ENCODE results near the gene IMPDH2.
"Not testable (repeated sequence)": the region's sequence is repeated elsewhere in the genome, so short reads cannot be mapped to it uniquely, and the experiment has no call there.

IMPDH2 gene

DNA sequence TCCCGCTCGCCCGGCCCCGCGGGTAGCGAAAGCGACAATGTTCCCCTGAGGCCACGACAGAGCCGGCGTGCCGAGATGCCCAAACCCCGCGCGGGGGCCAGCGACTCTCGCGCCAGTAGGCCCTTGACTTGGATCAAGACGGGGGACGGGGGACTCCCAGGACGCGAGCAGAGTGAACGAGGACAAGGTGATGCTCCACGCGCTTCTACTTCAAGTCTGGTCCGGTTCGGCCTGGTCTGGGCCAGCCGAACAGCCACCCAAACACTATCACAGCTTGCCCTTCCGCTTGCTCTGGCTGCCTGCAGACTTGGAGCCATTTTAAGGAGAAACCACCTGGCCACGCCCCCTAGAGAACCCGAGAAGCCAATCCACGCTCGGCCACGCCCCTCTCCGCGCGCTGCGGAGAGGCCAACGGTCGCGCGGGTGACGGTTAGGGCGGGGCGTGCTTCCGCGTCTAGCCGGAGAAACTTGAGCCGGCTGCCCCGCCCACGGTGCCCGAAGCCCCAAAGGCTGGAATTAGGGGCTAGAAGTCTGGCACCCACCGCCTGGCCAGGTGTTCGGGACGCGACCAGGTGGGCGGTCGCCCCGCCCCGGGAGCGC is 7.9 kb downstream of the IMPDH2 start:
- peak; percentile 92 for DNase-seq

DNA sequence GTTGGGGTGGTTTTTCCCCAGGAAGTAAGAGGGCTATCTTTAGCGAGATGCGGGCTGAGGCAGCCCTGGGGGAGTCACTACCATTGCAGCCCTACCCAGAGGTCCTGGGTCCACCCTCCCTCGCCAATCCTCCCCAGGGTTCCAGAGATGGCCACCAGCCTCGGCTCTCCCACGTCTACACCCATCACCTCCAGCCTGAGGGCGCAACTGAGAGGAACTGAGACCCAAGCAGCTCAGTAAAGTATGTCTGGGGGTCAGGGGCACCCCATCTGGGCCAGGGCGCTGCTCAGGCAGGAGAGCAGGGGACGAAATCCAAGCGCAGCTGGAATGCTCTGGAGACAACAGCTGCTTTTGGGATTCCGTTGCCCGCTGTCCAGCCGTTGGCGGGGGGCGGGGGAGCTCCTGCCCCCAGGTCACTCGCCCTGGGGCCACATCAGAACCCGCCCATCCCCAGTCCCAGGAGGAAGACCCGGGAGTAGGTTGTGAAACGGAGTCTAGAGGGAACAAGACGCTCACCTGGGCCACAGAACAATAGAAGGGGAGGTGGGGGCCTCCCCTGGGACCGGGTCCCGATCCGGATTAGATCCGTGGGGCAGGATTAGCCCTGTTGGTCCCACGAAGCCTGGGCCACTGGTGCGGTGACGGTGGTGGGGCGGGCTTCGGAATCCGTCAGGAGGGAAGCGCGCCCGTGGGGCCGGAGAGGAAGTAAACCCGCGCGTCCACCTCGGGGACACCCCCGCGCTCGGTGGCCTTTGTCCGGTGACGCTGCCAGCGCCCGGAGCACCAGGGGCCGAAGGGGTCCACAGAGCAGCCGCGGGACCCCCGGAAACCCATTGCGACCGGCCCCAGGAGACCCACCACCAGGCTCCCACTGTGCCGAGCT is 8.6 kb downstream of the IMPDH2 start:
- peak; percentile 51 for DNase-seq

DNA sequence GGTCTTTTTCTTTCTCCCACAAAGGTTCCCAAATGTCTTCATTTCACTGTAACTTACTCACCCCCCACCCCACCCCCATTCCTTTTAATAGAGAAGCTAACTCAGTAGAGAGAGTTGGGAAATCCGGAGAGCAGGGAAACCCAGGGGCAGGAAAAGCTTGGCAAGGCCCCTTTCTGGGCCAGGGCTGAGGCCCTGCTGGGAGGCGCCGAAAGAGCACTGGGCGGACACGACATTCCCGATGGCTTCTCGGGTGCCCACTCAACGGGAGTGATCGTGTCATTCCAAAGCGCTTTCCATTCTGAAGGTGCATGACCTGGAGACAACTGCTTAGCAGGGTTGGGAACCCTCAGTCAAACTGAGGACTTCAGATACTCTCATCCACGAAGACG is 9.3 kb downstream of the IMPDH2 start:
- DNase-seq = peak; percentile 51

DNA sequence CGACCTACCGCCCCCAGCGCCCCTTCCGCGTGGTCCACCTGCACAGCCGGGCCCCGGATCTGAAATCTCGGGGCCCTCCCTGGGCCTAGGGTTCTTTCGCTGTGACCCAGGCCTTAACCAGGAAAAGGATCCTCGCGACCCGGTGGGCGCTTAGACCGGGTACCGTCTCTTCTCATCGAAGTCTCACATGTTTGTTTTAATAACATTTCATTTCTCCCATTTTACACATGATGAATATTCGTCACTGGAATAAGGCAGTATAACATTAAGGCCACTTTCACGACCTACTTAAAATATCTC is 10.5 kb downstream of the IMPDH2 start:
- DNase-seq = no peak

DNA sequence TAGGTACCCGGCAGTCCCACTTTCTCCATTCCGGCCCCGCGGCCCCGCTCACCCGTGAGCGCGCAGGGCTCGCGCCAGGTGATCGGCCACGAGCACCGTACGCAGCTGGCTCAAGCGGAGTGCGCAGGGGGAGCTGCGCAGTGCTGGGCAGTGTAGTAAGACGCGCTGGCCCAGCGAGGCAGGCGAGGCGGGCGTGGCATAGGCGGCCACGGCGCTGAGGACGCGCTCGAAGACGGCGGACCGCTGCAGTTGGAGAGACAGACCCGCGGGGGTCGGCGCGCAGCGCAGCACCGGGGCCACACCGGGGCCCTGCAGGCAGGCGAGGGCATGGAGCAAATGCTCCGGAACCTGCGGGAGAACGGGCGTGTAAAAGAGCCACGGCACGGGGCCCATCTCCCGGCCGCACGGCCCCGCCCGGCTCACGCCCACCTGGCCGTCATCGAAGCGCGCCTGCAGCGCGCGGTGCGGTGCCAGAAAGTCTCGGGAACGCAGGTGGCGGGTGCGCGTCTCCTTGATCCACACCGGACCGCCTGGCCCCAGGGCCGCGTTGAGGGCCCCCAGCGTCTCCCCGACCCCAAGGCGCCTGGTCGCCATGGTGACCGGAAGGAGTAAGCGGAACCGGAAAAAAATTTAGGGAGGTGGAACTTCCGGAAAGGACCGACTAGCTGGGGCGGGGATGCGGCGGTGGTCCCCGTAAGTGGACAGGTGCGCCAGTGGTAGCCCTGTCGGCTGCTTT is 11.1 kb downstream of the IMPDH2 start, which contains the start of gene DALRD3:
Gene DALRD3, minus strand, starts transcription at position 610 of the 736 bp plus-strand sequence. Its CDS starts 16 bp downstream, at position 594.
- peak; percentile 53 for DNase-seq

DNA sequence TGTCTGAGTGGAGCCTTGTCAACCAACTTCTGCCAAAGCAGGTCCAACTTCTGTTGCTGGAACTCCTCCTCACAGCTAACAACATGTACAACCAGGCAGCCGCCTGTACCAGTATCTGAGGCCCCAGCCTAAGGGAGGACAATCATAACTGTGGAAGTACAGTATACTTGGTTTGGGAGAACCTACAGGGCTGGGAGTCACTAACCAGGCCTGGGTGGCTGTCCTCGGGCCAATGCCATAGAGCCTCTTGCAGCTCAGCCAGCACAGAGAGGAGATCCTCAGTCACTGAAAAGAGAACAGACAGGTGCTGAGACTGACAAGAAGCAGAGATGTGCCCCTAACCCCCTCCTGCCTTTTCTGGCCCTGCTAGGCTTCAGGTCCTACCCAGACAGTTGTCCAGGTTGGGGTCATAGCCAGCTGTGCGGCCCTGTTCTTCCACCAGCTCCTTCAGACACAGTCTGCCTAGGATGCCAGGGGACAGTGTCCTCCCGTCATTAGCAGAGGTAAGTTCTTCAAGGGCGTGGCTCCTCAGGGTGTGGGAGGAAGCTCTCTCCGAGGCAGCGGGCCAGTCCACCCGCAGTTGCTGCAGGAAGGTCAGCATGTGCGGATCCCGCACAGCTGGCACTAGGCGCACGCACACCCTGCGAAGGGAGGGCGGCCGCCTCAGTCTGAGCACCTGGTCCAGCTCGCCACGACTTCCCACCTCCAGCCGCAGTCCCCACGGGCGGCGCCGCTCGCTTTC is 11.8 kb downstream of the IMPDH2 start:
- no peak for DNase-seq

DNA sequence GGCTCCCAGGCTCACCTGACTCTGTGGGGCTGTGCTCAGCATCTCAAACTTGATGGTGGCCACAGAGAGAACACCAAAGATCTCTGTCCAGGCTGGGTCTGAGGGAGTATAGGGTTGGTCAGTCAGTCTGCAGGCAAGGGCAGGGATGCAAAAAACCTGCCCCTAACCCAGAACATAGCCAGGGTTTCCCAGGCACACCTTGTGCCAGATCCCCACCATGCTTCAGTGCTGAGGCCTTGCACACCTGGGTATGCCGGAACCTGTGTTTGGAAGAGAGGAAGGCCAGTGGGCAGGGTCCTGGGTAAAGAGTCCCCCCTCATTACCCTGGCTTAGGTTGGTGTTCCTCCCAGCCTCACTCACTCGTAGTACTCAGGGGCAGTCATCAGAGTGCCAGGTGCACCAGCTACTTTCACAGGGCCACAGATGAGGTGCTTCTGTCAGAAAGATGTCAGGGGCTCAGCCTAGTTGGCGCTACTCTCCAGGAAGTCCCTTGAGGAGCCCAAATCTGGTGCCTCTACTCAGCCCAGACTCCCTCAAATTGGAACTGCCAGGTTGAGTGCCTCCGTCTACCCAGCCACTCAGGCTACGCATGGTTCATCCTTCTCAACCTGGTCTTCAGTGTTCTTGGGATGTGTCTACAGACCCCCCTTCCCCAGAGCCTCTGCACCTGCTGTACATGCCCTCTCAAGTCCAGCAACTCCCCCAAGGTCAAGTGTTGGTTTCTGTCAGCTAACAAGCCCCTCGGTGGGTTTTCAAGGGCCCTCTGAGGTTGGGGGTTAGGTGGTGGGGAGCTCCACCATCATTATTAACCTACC is 12.6 kb downstream of the IMPDH2 start:
- no peak for DNase-seq

DNA sequence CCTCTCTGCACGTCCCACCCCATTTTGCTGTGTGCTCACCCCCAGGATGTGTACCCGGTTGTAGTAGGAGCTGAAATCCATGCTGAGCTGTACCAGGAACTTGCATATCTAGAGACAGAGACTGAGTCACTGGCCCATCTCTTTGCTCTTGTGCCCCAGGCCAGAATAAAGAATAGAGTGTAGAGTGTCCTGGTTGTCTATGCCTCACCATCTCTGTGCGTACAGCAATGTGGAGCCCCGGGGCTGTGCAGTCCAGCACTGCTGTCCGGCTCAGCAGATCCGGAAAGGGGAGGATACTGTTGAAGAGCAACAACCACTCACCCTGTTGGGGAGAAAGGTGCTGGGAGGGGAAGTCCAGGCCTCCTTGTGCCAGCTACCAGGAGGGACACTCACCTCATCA is 13.4 kb downstream of the IMPDH2 start:
- no peak for DNase-seq

DNA sequence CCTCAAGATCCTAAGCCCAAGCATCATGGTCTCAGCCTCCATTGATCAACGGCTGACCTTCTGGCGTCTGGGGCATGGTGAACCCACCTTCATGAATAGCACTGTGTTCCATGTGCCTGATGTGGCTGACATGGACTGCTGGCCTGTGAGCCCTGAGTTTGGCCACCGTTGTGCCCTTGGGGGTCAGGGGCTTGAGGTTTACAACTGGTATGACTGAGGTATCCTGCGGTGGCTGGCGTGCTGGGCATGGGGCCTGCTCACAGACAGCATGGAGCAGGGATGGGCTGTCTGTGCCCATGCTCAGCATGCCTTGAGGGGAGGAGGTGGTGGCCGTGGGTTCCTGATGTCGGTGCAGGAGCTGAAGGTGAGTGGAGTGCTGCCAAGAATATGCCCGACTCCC is 14.1 kb downstream of the IMPDH2 start:
- DNase-seq = no peak

DNA sequence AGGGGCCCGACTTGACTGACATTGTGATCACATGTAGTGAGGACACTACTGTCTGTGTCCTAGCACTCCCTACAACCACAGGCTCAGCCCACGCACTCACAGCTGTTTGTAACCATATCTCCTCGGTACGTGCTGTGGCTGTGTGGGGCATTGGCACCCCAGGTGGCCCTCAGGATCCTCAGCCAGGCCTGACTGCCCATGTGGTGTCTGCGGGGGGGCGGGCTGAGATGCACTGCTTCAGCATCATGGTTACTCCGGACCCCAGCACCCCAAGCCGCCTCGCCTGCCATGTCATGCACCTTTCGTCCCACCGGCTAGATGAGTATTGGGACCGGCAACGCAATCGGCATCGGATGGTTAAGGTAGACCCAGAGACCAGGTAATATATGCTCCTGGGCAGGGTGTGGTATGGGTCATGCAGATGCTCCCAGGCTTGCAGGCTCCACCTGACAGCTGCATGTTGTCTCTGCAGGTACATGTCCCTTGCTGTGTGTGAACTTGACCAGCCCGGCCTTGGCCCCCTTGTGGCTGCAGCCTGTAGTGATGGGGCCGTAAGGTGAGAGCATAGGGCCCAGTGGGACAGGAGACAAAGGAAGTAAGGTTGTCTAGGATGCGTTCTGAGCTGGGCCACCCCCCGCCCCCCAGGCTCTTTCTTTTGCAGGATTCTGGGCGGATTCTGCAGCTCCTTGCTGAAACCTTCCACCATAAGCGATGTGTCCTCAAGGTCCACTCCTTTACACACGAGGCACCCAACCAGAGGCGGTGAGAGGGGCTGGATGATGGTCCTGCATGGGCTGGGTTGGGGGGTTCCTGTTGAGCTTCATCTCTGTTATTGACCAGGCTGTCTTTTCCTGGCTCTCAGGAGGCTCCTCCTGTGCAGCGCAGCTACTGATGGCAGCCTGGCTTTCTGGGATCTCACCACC is 15.2 kb downstream of the IMPDH2 start:
- DNase-seq = no peak

DNA sequence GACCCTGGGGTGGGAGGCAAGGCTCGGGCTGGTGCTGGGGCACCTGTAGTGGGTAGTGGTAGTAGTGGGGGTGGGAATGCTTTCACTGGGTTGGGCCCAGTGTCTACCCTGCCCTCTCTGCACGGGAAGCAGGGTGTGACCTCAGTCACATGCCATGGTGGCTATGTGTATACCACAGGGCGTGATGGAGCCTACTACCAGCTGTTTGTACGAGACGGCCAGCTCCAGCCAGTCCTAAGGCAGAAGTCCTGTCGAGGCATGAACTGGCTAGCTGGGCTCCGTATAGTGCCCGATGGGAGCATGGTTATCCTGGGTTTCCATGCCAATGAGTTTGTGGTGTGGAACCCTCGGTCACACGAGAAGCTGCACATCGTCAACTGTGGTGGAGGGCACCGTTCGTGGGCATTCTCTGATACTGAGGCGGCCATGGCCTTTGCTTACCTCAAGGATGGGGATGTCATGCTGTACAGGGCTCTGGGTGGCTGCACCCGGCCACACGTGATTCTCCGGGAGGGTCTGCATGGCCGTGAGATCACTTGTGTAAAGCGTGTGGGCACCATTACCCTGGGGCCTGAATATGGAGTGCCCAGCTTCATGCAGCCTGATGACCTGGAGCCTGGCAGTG is 16.0 kb downstream of the IMPDH2 start:
- no peak for DNase-seq

DNA sequence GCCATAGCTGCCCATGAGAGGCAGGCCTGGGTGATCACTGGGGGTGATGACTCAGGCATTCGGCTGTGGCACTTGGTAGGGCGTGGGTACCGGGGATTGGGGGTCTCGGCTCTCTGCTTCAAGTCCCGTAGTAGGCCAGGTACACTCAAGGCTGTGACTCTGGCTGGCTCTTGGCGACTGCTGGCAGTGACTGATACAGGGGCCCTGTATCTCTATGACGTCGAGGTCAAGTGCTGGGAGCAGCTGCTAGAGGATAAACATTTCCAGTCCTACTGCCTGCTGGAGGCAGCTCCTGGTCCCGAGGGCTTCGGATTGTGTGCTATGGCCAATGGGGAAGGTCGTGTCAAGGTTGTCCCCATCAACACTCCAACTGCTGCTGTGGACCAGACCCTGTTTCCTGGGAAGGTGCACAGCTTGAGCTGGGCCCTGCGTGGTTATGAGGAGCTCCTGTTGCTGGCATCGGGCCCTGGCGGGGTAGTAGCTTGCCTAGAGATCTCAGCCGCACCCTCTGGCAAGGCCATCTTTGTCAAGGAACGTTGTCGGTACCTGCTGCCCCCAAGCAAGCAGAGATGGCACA is 16.7 kb downstream of the IMPDH2 start:
- DNase-seq = no peak

DNA sequence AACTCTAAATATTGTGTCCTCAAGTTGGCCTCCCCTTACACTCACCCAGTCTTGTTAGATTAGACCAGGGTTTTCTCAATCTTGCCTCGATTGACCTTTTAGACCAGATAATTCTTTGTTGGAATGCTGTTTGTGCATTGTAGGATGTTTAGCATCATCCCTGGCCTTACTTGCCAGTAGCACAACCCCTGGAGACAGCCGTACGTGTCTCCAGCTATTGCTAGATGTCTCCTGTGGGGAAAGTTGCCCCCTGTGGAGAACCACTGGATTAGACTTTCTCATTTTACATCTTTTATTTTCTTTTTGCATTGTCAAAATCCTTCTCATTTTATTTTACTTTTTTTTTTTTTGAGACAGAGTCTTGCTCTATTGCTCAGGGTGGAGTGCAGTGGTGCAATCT is 19.8 kb downstream of the IMPDH2 start:
- no peak for DNase-seq

DNA sequence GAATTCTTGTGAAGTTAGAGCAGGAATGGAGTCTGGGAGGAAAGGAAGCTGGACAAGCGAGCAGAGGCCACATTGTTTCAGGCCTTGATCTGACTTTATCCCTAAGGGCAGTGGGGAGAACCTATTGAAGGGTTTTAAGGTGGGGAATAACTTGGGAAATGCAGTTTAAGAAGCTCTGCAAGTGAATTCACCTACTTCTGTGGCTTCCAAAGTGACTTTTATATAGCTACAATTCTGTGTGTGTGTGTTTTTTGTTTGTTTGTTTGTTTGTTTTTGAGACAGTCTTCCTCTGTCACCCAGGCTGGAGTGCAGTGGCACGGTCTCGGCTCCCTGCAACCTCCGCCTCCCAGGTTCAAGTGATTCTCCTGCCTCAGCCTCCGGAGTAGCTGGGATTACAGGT is 20.6 kb downstream of the IMPDH2 start:
- not testable (repeated sequence) for DNase-seq

DNA sequence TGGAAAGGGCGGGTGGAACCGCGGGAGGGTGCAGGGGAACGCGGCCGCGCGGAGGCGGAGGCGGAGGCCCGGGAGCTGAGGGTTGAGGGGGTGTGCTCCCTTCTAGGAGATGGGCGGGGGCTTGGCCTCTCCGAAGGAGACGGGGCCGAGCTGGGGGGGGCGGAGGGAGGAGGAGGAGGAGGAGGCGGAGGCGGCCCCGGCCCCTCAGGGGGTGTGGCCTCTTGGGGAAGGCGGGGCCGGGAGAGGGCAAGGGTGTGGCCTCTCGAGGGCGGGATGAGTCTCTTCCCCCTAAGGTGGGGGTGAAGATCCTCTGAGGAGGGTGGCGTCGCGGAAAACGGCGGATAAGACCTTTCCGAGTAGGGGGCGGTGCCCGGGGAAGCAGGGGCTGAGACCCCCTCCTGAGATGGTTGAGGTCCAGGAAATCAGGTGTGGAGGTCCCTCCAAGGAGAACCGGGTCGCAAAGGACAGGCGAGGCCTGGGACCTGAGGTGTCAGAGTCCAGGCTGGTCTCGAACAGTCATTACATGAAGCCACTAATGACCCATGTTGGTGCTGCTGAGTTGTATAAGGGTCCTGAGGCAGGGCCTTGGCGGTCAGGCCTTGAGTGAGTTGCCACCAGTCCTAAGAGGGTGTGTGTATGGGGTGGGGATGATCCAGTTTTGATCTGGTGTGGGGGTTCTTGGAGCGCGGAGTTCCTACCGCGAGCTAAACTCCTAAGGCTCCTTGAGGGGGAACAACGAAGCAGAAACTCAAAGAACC is 21.2 kb downstream of the IMPDH2 start:
- DNase-seq = peak; percentile 19

DNA sequence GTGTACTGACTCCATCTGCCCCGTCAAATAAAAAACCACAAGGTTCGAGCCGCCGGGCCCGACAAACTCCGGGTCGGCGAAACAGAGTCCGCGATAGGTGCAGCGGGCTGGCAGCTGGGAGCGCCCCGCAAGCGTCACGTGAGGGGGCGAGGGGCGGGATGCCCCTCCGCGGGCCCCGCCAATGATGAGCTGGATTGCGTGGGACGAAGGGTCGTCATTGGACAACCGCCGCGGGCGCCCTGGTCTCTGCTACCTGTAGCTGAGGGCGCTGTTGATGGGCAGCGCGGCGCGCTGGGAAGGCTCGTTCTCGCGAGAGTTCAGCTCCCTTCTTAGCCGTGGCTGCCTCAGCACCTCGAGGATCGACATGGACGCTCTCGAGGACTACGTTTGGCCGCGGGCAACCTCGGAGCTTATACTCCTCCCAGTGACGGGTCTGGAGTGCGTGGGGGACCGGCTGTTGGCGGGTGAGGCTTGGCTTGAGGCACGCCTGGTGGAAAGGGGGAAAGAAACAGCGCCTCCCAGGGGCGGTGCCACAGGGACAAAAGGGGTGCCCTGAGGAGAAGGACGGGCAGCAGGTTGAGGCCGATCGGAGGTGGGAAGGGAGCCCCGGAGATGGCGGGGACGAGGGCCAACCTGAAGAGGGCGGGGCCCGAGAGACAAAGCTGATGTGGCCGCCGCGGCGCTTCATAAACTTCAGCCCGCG is 22.0 kb downstream of the IMPDH2 start, which contains the start of gene WDR6:
Gene WDR6, plus strand, starts transcription at position 324 of the 703 bp plus-strand sequence. Its CDS starts 41 bp downstream, at position 365.
- peak; percentile 91 for DNase-seq

DNA sequence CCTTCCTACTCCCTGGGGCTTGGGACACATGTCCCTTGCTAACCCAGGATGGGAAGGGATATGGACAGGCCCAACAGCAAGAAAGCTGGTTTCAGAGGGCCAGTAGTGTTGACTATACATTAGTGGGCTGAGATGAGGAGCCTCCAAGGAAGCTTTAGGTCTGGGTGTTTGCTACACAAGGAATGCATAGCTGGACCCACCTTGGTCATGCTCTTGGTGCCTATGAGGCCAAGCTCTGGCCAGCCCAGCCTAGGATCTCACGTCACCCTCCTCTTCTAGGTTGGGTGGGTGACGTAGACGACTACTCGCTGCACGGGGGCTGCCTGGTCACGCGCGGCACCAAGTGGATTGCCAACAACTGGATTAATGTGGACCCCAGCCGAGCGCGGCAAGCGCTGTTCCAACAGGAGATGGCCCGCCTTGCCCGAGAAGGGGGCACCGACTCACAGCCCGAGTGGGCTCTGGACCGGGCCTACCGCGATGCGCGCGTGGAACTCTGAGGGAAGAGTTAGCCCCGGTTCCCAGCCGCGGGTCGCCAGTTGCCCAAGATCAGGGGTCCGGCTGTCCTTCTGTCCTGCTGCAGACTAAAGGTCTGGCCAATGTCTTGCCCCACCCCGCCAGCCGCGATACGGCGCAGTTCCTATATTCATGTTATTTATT is 22.7 kb downstream of the IMPDH2 start:
- DNase-seq = no peak

DNA sequence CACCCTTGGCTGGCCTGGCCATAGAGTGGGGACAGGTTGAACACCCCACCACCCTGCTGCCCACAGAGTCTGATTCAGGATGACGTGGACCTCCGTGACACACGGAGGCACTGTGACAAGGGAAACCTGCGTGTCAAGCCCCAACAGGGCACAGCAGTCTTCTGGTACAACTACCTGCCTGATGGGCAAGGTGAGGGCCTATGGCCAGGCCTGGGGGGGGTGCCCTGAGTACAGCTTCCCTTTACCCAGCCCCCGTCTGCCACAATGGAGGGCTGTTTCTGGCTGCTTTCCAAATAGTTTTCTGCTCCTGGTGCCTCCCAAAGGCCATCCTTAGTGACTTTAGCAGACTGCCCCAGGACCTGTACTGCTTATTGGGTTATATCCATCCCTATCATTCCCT is 23.2 kb downstream of the IMPDH2 start:
- DNase-seq = no peak

All from GF-D8 (cell line).